HUES6 (cell line): Measurements from ENCODE around the gene DUSP6.
A peak's percentile ranks its signal among the peaks of the same experiment; 100 is the strongest.

Experiments
- H3K27ac ChIP-seq: 2 replicates; pipeline ENCODE4 v1.7.0; 2013; ENCODE audit warnings: low read depth, mild to moderate bottlenecking, low read length, inconsistent platforms
- H3K27me3 ChIP-seq: 2 replicates; pipeline ENCODE4 v1.6.1; 2013; ENCODE audit warnings: low read length; ENCODE audit not compliant: control insufficient read depth, insufficient read depth
- H3K36me3 ChIP-seq: 2 replicates; pipeline ENCODE4 v1.6.1; 2013; ENCODE audit warnings: low read length; ENCODE audit not compliant: control insufficient read depth, insufficient read depth
- H3K4me1 ChIP-seq: 2 replicates; pipeline ENCODE4 v1.6.1; 2013; ENCODE audit warnings: low read length; ENCODE audit not compliant: control insufficient read depth, insufficient read depth
- H3K4me3 ChIP-seq: 2 replicates; pipeline ENCODE4 v1.5.1; 2013; ENCODE audit warnings: low read depth, low read length
- H3K9ac ChIP-seq: one replicate; pipeline ENCODE4 v1.6.1; 2013; ENCODE audit warnings: mild to moderate bottlenecking, low read length
- H3K9me3 ChIP-seq: 2 replicates; pipeline ENCODE4 v1.6.1; 2013; ENCODE audit warnings: low read depth, low read length; ENCODE audit not compliant: control insufficient read depth, insufficient read depth

DUSP6 gene

GRCh38 chr12:89327486-89328094 is 24.7 kb downstream of the DUSP6 start:
- Histone ChIP-seq H3K27ac (no peak overlapping the region), H3K9me3 (peaks cover 7% of the 10 kb centered on the region; the same call in 1 of the 2 replicates), H3K27me3 (no peaks in the 10 kb centered on the region), H3K9ac (no peak overlapping the region), H3K4me3 (no peak overlapping the region), H3K4me1 (peaks cover 38% of the 10 kb centered on the region; the same call in 1 of the 2 replicates), H3K36me3 (no peaks in the 10 kb centered on the region)

DNA sequence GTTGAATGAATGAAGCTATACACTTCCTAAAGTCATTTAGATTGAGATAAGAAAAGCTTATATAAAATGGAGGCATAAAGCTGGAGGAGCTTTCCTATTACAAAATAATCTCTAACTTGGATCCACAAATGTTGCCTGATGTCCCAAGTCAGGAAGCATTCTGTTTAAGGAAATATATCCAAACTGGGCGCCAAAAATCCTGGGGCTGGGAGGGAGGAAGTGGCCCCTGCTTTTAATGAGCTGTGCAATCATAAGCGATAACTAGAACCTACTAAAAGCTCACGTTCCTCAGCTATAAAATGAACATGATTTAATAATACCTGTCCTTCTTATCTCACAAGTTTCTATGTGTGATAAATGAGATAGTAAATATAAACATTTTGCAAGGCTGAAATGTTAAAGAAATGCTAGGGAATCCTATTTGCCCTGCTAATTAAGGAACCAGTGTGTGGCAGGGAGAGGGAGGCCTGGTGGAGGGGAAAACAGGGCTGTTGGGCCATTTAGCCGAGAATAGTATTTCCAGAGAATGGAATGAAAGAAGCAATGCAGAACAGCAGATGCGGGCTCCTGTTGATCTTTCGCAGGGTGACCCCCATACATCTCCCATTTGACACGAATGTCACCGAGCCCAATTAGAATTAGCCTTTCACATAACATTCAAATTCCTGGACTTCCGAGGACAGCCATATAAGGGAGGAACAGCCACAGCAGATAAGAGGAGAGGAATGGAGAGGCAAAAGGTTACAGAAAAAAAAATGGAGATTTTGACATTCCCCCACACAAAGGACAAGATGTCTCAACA is 25.9 kb downstream of the DUSP6 start:
- H3K27me3 ChIP-seq, result no peaks in the 10 kb centered on the region
- no peak overlapping the region; the same call in 1 of the 2 replicates for H3K27ac ChIP-seq
- H3K4me1 ChIP-seq, result peaks cover 38% of the 10 kb centered on the region; the same call in 1 of the 2 replicates
- H3K4me3 ChIP-seq, result no peak overlapping the region
- peak overlapping the region; percentile 30 for H3K9ac ChIP-seq
- H3K36me3 ChIP-seq, result no peaks in the 10 kb centered on the region
- peaks cover 7% of the 10 kb centered on the region; the same call in 1 of the 2 replicates for H3K9me3 ChIP-seq

- H3K9ac ChIP-seq, result no peak overlapping the region
These were observed 26.8 kb downstream of the DUSP6 start for GRCh38 chr12:89325495-89325894.

GRCh38 chr12:89324437-89324836 is 27.9 kb downstream of the DUSP6 start:
- Histone ChIP-seq H3K4me3 (no peak overlapping the region), H3K27me3 (no peaks in the 10 kb centered on the region), H3K36me3 (no peaks in the 10 kb centered on the region), H3K9ac (no peak overlapping the region), H3K9me3 (no peaks in the 10 kb centered on the region), H3K4me1 (peaks cover 38% of the 10 kb centered on the region; the same call in 1 of the 2 replicates), H3K27ac (no peak overlapping the region)

More at GRCh38 chr12:89325495-89325894, 26.8 kb downstream of the DUSP6 start:
- H3K36me3 ChIP-seq, result no peaks in the 10 kb centered on the region
- no peak overlapping the region for H3K27ac ChIP-seq
- no peaks in the 10 kb centered on the region for H3K27me3 ChIP-seq
- H3K9me3 ChIP-seq, result 0 out of 2 replicates have a peak, but pooled peaks cover under 1% of the 10 kb centered on the region
- H3K4me3 ChIP-seq, result no peak overlapping the region
- peaks cover 38% of the 10 kb centered on the region; the same call in 1 of the 2 replicates for H3K4me1 ChIP-seq

DNA sequence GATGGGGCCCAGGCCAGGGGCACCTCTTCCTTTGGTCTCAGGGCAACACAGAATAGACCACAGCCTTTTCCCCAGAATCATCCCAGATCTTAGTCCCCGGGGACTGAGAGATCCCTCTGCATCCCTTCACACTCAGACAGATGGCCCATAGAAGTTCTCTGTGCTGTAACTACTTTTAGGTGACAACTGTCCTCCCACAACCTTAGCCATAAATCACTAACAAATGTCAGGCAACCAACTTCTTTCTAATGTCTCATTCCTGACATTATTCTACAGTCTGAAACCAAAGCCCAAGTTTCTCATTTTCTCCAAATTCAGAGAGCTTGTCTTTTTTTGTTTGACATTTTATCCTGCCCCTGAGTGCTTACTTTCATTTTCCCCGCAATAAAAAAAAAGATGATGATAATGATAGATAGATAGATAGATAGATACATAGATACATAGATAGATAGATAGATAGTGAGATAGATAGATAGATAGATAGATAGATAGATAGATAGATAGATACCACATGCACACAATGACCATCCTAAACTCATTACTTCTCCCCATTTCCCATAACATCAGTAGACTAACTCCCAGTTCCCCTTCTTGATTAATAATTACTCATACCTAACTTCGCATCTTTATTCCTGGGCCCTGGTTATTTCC is 28.6 kb downstream of the DUSP6 start:
- Histone ChIP-seq H3K27ac (no peak overlapping the region), H3K36me3 (no peaks in the 10 kb centered on the region), H3K9ac (no peak overlapping the region), H3K27me3 (no peaks in the 10 kb centered on the region), H3K4me3 (no peak overlapping the region), H3K4me1 (peaks cover 35% of the 10 kb centered on the region; the same call in 1 of the 2 replicates), H3K9me3 (no peaks in the 10 kb centered on the region)

DNA sequence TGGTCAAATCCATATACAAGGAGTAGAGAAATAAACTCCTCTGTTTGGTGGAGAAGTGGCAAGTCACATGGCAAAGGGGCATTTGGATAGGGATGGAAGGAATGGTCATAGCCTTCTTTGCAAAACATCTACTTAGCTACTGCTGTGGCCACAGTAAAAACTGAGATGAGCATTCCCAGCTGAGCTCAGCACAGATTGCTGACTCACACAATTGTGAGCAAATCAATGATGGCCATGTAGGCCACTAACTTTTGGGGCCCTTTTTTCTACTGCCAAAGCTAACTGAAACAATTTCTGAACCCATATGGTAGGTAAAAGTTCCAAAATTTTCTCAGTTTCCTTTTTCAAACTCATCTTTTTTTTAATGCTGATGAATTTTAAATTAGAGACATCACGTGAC is 31.6 kb downstream of the DUSP6 start:
- Histone ChIP-seq H3K27me3 (no peaks in the 10 kb centered on the region), H3K4me3 (no peak overlapping the region), H3K9ac (no peak overlapping the region), H3K9me3 (no peaks in the 10 kb centered on the region), H3K36me3 (no peaks in the 10 kb centered on the region), H3K27ac (no peak overlapping the region), H3K4me1 (peaks cover 28% of the 10 kb centered on the region; the same call in 1 of the 2 replicates)

DNA sequence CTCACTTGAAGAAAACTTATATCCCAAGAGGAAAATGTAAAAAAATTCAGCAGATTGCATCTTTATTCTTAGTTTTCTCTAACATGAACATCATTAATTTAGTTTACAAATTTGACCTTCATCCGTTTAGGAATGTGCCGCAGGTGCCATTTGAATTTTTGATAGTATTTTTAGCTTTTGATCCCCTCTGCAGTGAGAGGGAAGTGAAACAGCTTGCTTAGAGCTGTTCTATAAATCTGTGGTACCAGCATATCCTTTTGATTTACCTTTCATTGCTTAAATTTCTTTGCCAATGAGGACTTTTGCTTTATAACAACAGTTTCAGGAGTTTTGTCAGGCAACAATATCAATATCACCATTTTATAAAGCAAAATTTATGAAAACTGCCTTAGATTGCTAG is 32.7 kb downstream of the DUSP6 start:
- no peaks in the 10 kb centered on the region for H3K27me3 ChIP-seq
- H3K36me3 ChIP-seq, result no peaks in the 10 kb centered on the region
- H3K9ac ChIP-seq, result no peak overlapping the region
- H3K4me1 ChIP-seq, result peaks cover 17% of the 10 kb centered on the region; the same call in 1 of the 2 replicates
- no peak overlapping the region for H3K4me3 ChIP-seq
- no peaks in the 10 kb centered on the region for H3K9me3 ChIP-seq
- H3K27ac ChIP-seq, result no peak overlapping the region

DNA sequence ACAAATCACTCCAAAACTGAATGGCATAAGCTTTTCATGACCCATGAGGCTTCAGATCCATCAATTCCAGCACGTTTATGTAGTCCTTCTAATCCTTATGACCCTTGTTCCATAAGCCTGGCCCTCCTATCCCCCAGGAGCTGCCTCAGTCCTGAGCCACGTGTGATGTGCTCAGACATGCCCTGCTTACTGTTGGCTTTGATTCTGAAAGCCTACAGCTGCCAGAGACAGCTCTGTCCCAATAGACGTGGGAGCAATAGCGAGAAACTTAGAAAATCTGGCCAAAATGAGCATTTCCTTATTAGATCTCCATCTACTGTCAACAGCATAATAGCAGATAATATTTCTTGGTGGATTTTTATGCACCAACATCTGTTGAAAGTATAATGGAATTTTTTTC is 33.2 kb downstream of the DUSP6 start:
- Histone ChIP-seq H3K9ac (no peak overlapping the region), H3K4me3 (no peak overlapping the region), H3K27me3 (no peaks in the 10 kb centered on the region), H3K9me3 (no peaks in the 10 kb centered on the region), H3K27ac (no peak overlapping the region), H3K4me1 (peaks cover 13% of the 10 kb centered on the region; the same call in 1 of the 2 replicates), H3K36me3 (no peaks in the 10 kb centered on the region)

- no peak overlapping the region for H3K9ac ChIP-seq
- peak overlapping the region; percentile 31; the same call in 1 of the 2 replicates for H3K27ac ChIP-seq
- no peaks in the 10 kb centered on the region for H3K36me3 ChIP-seq
- H3K9me3 ChIP-seq, result no peaks in the 10 kb centered on the region
- H3K4me1 ChIP-seq, result peaks cover 13% of the 10 kb centered on the region; the same call in 1 of the 2 replicates
- no peaks in the 10 kb centered on the region for H3K27me3 ChIP-seq
- no peak overlapping the region for H3K4me3 ChIP-seq
These were observed 35.6 kb downstream of the DUSP6 start for GRCh38 chr12:89316705-89317139.

GRCh38 chr12:89314060-89314761 is 38.1 kb downstream of the DUSP6 start:
- no peaks in the 10 kb centered on the region for H3K9me3 ChIP-seq
- H3K4me1 ChIP-seq, result peaks cover 13% of the 10 kb centered on the region; the same call in 1 of the 2 replicates
- no peak overlapping the region for H3K4me3 ChIP-seq
- no peaks in the 10 kb centered on the region for H3K27me3 ChIP-seq
- no peaks in the 10 kb centered on the region for H3K36me3 ChIP-seq
- H3K27ac ChIP-seq, result no peak overlapping the region
- no peak overlapping the region for H3K9ac ChIP-seq
